Heart right ventricle (tissue), 16 donors: Measurements from ENCODE around the gene SELPLG. TPM values are rescaled to one million over a fixed set of nuclear protein-coding genes. Genes with fewer than 3 reads are reported as not detected.
"Not testable (repeated sequence)": the region's sequence is repeated elsewhere in the genome, so short reads cannot be mapped to it uniquely, and the experiment has no call there.

Experiments used
- ATAC-seq, 8 donors: fragments of 200-7000 bp; cut with Tn5 transposase; one replicate each; pipeline ENCODE4 v1.9.1; 2020; ENCODE audit warnings: mild to moderate bottlenecking in 8 of 8, moderate library complexity in 8 of 8, moderate number of reproducible peaks in 1 of 8
- DNase-seq, 2 donors: peaks; one replicate each; pipeline ENCODE4 v3.0.0-alpha.2; 2020
- H3K27ac ChIP-seq, 10 donors: fragments of 200-600 bp; sonication (generic) in 2 of 10; one replicate each; pipeline versions ENCODE4 v1.5.0 to v1.8.0; 2020 to 2022; ENCODE audit warnings: mild to moderate bottlenecking in 3 of 10
- H3K27me3 ChIP-seq, 7 donors: fragments of 200-600 bp; one replicate each; pipeline ENCODE4 v1.8.0; 2021 to 2022; ENCODE audit warnings: mild to moderate bottlenecking in 2 of 7
- H3K36me3 ChIP-seq, 9 donors: fragments of 200-600 bp; sonication (generic) in 1 of 9; one replicate each; pipeline versions ENCODE4 v1.5.0 to v1.8.0; 2020 to 2022; ENCODE audit warnings: mild to moderate bottlenecking in 2 of 9
- H3K4me1 ChIP-seq, 9 donors: fragments of 200-600 bp; sonication (generic) in 1 of 9; one replicate each; pipeline versions ENCODE4 v1.5.0 to v1.8.0; 2020 to 2022; ENCODE audit warnings: mild to moderate bottlenecking in 4 of 9
- H3K4me3 ChIP-seq, 10 donors: fragments of 200-600 bp; sonication (generic) in 2 of 10; one replicate each; pipeline versions ENCODE4 v1.5.0 to v1.8.0; 2020 to 2022; ENCODE audit warnings: mild to moderate bottlenecking in 7 of 10, moderate library complexity in 2 of 10
- H3K9me3 ChIP-seq, 11 donors: fragments of 200-600 bp in 10 of 11; sonication (generic) in 2 of 11; one replicate each; pipeline versions ENCODE4 v1.5.0 to v1.8.0; 2013 to 2022; ENCODE audit warnings: mild to moderate bottlenecking in 2 of 11, control low read depth in 1 of 11, moderate library complexity in 1 of 11
- CTCF ChIP-seq, 9 donors: fragments of 200-600 bp; sonication (generic) in 2 of 9; IDR thresholded peaks; one replicate each; pipeline versions ENCODE4 v1.5.0 to v1.8.0; 2021 to 2022; ENCODE audit warnings: antibody characterized with exemption in 9 of 9, mild to moderate bottlenecking in 5 of 9, moderate library complexity in 1 of 9
- WGBS, 2 donors: extraction: QIAGEN DNeasy Blood & Tissue Kit; methylation state at CpG; one replicate each; pipeline ENCODE4 v1.1.7; 2013; ENCODE audit warnings: inconsistent platforms in 1 of 2; 5-methylcytosine and 5-hydroxymethylcytosine counted together
- intact Hi-C, 10 donors: fragments of 100-400 bp; cut with DNase I; formaldehyde crosslinking; loops; one replicate each; pipeline versions ENCODE4 v1.11.1 to v1.14.2; 2022
- polyA plus RNA-seq, 2 donors: library from polyadenylated mRNA; stranded (reverse); fragments of 200-250 nt; gene quantifications; one replicate each; pipeline ENCODE4 v1.2.3, GENCODE V29; 2013
- total RNA-seq, 10 donors: library from RNA; stranded (reverse); fragmentation: NEBNext Ultra II Directional in 3 of 10; extraction: Animal tissue kit (Norgen Biotek cat#: 25700) in 3 of 10; gene quantifications; one replicate each; pipeline versions ENCODE4 v1.2.1 to v1.2.4, GENCODE V29; 2021 to 2023
- donor health status: Arrhythmogenic right ventricular cardiomyopathy.
- donor health status: ischemic (EF 13 %, LVEDD 7.1; RV severe dilation, severe dysfunction).
- donor health status: healthy with polysubstance abuse.
- donor health status: DM: no; HTN: yes; CAD: no.
- donor health status: DM: no; HTN: no; CAD: no.
- donor health status: ischemic (EF 25% LVEDD 6.9; RV normal size, moderate dysfunction).
- donor health status: ischemic (EF 25% LVEDD 5.7; RV mildly dilated, moderate dysfunction).
- donor health status: healthy.
- donor health status: DM: yes; HTN: yes; CAD: no.
- donor health status: Ischemic cardiomyopathy.
- donor health status: ischemic (EF 35%, LVEDD 5.7; RV mildly dilated, moderate dysfunction).
- donor health status: nonischemic (EF 11% LVEDD 7.7; RV severe dilation, severe dysfunction).
- donor health status: DM: yes; HTN: yes; CAD: no.
- donor health status: PGD.
- donor health status: ischemic (EF 29% LVEDD 5.4; RV normal size, mild dysfunction).
- donor health status: nonischemic (EF 23%, LVEDD 6.1; RV moderate dilation, normal function).

Gene SELPLG
- total and polyA plus RNA-seq, 12 donors: 0.88 to 17.6 (median 2.4) TPM

GRCh38 chr12:108577458-108577857, 56.2 kb downstream of the SELPLG start:
- no peak for TF ChIP-seq CTCF (IDR thresholded peaks at IDR 0.05)
- DNase-seq (no peak), ATAC-seq (no peak)
- Histone ChIP-seq H3K4me3 (no peak overlapping the region), H3K9me3 (no peaks in the 10 kb centered on the region), H3K27me3 (no peaks in the 10 kb centered on the region), H3K27ac (no peak overlapping the region), H3K36me3 (no peaks in the 10 kb centered on the region), H3K4me1 (peaks cover 0 to 29% (median 6%) of the 10 kb centered on the region in 9 donors)
- intact Hi-C loops: loop anchor here in 2 of 10 donors (10.0 kb wide), 2 partner anchors 227 to 237 kb away; no protein-coding TSS in a partner anchor

GRCh38 chr12:108576660-108577234, 56.9 kb downstream of the SELPLG start:
- intact Hi-C loops: loop anchor here in 2 of 10 donors (10.0 kb wide), 2 partner anchors 228 to 238 kb away; no protein-coding TSS in a partner anchor
- ATAC-seq: peak in 6 of 8 donors; percentile 15 to 67 (median 46)
- no peaks in the 10 kb centered on the region for H3K36me3 ChIP-seq

GRCh38 chr12:108575199-108575912, 58.3 kb downstream of the SELPLG start:
- TF ChIP-seq CTCF (IDR thresholded peaks at IDR 0.05): no peak
- H3K9me3 ChIP-seq: no peaks in the 10 kb centered on the region
- DNase-seq (no peak), ATAC-seq (no peak)
- no peak overlapping the region for H3K4me3 ChIP-seq
- intact Hi-C loops: loop anchor here in 2 of 10 donors (10.0 kb wide), 2 partner anchors 229 to 239 kb away; no protein-coding TSS in a partner anchor
- H3K27me3 ChIP-seq: no peaks in the 10 kb centered on the region
- H3K4me1 ChIP-seq: peaks cover 0 to 28% (median 6%) of the 10 kb centered on the region in 9 donors
- no peak overlapping the region for H3K27ac ChIP-seq
- WGBS, 2 donors: 91 to 95% methylated on average over 9 of the region's 9 CpGs
- peaks cover 0 to 2% (median 0%) of the 10 kb centered on the region in 9 donors for H3K36me3 ChIP-seq

More at GRCh38 chr12:108576660-108577234, 56.9 kb downstream of the SELPLG start:
- H3K27ac ChIP-seq: no peak overlapping the region
- no peak overlapping the region for H3K4me3 ChIP-seq
- H3K27me3 ChIP-seq: no peaks in the 10 kb centered on the region
- WGBS, 2 donors: 52 to 58% methylated on average over 6 of the region's 6 CpGs
- DNase-seq: no peak
- TF ChIP-seq CTCF (IDR thresholded peaks at IDR 0.05): no peak
- peaks cover 0 to 29% (median 6%) of the 10 kb centered on the region in 9 donors for H3K4me1 ChIP-seq
- no peaks in the 10 kb centered on the region for H3K9me3 ChIP-seq

GRCh38 chr12:108574276-108574675, 59.4 kb downstream of the SELPLG start:
- WGBS, 2 donors: 90 to 98% methylated on average over 1 of the region's 1 CpG
- H3K4me1 ChIP-seq: peaks cover 0 to 24% (median 6%) of the 10 kb centered on the region in 9 donors
- not testable (repeated sequence) for H3K27ac ChIP-seq, ATAC-seq, H3K4me3 ChIP-seq, DNase-seq, H3K9me3 ChIP-seq, H3K27me3 ChIP-seq
- intact Hi-C loops: loop anchor here in 3 of 10 donors (5.0 to 10.0 kb wide), 5 partner anchors 33 to 518 kb away; partner anchors contain the start of gene ALKBH2 (in 1 of the 3)
- peaks cover 0 to 13% (median 7%) of the 10 kb centered on the region in 9 donors for H3K36me3 ChIP-seq
